ENCODE results near the gene NFIA.

GRCh38 chr1:61215119-61215518 is 132.8 kb downstream of the NFIA start:
- TF ChIP-seq, protein P1, sequence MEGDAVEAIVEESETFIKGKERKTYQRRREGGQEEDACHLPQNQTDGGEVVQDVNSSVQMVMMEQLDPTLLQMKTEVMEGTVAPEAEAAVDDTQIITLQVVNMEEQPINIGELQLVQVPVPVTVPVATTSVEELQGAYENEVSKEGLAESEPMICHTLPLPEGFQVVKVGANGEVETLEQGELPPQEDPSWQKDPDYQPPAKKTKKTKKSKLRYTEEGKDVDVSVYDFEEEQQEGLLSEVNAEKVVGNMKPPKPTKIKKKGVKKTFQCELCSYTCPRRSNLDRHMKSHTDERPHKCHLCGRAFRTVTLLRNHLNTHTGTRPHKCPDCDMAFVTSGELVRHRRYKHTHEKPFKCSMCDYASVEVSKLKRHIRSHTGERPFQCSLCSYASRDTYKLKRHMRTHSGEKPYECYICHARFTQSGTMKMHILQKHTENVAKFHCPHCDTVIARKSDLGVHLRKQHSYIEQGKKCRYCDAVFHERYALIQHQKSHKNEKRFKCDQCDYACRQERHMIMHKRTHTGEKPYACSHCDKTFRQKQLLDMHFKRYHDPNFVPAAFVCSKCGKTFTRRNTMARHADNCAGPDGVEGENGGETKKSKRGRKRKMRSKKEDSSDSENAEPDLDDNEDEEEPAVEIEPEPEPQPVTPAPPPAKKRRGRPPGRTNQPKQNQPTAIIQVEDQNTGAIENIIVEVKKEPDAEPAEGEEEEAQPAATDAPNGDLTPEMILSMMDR (conservative IDR thresholded peaks at IDR 0.05 in 1 of 2, IDR thresholded peaks at IDR 0.05 in 1 of 2; ENCODE audit: extremely low read depth in 1 of 2, insufficient read depth in 1 of 2, low read depth in 1 of 2, low read length in 2 of 2), result no peak
- no peak for TF ChIP-seq EZH2 (IDR thresholded peaks at IDR 0.05; ENCODE audit: borderline replicate concordance, low read length)
